GM15510 (cell line): Measurements from ENCODE around the gene CFD.

Experiments
- POLR2A ChIP-seq: IDR thresholded peaks from 3 replicates; pipeline ENCODE4 v1.6.1; 2011; ENCODE audit warnings: borderline replicate concordance; ENCODE audit not compliant: insufficient read length; ENCODE audit errors: extremely low read depth

Gene CFD

DNA sequence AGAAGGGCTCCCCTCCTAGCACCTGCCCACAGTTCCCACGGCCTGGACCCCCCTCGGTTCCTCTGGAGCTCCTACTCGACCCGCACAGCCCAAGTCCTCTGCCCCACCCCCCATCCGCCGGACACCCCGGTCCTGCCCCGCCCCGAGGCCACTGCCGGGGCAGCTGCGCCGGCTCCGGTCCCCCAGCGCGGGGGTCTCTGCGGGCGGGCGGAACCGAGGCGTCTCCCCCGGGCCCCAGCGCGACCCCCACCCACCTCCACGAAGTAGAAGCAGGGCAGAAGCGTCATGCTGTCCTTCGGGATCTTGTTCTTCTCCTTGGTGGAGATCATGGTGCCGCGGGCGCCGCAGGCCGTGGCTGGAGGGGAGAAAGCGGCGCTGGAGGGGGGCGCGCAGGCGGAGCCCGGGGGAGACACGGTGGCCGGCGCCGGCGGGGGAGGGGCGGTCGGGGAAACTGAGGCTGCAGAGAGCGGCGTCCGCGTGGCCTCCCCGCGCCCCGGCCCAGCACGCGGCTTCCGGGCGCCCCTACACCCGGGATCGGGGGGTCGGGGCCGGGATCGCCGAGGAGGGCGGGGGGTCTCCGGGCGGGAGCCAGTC, 38.1 kb upstream of the CFD start:
- TF ChIP-seq POLR2A, result no peak

DNA sequence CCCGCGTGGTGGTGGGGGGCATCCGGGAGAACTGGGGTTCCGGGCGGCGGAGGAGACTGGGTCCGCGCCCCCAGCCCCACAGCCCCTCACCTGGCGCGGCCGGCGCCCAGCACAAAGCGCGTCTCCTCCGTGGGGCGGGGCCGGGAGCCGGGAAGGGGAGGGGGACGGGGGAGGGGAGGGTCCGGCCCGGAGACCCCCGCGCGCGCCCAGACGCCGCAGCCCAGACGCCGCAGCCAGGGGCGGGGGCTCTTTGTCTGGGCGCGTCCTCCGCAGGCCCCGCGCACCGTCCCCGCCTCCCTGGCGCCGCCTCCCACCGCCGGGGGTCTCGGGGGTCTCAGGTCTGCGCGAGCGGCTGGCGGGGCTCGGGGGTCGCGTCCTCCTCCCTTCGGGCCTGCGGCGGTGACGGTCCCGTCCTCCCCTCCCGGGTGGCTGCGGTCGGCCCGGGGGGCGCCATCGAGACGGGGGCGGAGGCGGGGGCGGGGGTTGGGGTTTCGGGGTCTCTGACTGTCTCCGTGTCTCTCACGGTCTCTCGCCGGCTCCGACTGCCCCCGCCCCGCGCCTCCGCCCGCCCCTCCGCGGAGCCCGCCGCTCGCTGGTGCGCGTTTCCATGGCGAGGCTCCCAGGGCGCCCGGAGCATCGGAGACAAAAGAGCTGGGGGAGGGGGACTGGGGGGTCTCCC, 37.5 kb upstream of the CFD start, which contains the start of gene PLPPR3:
Gene PLPPR3 (minus strand): TSS at position 131 of the 679 bp plus-strand sequence. CDS start 396 bp downstream, outside the sequence.
- TF ChIP-seq POLR2A, result no peak

DNA sequence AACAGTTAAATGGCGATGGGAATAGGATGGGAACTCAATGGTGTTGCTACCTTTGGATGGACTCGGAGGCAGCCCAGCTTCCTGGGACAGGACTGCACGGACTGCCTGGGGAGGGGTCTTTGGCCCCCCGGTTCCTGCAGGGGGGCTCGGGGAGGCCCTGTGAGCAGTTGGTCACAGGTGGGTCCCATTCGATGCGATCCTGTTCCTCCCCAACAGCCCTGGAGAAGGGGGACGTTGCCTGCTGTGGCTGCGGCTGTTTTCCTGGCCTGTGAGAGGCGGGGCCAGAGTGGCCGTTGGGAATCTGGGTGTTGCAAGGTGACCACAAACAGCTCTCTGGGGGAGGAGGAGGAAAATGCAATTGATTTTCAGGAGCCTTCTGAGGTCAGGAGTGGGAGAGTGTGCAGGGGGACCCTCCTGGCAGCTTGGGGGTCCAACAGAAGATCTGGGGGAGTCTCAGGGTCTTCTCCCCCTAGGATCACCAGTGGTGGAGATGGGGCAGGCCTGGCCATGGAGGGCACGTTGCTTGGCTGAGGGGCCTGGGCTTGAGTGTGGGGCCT, 35.8 kb upstream of the CFD start:
- no peak for TF ChIP-seq POLR2A

DNA sequence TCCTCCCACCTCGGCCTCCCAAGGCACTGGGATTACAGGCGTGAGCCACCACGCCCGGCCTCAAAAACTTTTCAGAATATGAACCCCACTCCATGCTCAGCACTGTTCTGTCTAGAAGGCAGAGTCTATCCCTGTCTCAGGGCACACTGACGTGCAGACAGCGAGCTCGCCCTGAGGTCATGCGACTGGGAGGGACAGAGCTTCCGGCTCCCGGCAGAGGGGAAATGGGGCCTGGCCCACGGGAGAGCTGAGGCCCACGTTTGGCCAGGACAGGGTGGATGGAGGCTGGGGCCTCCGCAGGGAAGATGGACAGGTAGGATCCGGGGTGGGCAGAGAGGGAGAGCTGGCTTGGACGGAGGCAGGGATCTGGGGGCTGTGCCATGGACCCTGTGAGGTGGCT, 34.6 kb upstream of the CFD start:
- TF ChIP-seq POLR2A, result no peak

DNA sequence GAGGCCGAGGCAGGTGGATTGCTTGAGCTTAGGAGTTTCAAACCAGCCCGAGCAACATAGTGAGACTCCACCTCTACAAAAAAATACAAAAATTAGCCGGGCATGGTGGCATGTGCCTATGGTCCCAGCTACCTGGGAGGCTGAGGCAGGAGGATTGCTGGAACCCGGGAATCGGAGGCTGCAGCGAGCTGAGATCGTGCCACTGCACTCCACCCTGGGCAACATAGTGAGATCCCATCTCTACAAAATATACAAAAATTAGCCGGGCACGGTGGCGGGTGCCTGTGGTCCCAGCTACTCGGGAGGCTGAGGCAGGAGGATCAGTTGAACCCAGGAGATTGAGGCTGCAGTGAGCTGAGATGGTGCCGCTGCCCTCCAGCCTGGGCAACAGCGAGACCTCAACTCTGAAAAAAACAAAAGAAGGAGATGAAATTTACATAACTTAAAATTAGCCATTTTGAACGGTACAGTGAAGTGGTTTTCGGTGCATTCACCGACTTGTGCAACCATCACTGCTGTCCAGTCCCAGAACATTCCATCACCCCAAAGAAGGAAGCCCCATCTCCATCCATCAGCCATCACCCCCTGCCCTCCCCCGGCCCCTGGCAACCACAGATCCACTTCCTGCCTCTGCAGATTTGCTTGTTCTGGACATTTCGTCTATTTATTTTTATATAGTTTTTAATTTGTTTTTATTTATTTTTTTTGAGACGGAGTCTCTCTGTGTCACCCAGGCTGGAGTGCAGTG, 33.4 kb upstream of the CFD start:
- no peak for TF ChIP-seq POLR2A

DNA sequence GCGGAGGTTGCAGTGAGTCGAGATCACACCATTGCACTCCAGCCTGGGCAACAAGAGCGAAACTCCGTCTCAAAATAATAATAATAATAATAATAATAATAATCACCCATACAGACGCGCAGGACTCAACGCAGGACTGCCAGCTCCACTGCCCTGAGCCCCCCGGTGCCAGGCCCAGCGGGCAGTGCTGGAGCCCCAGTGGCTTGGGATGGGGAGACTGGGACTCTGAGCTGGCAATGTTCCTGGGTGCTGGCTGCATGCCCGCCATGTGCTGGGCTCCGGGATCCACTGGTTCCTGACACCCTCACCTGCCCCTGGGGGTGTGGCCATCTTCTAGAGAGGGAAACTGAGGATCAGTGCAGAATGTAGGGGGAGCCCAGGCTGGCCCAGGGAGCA, 32.2 kb upstream of the CFD start:
- no peak for TF ChIP-seq POLR2A

DNA sequence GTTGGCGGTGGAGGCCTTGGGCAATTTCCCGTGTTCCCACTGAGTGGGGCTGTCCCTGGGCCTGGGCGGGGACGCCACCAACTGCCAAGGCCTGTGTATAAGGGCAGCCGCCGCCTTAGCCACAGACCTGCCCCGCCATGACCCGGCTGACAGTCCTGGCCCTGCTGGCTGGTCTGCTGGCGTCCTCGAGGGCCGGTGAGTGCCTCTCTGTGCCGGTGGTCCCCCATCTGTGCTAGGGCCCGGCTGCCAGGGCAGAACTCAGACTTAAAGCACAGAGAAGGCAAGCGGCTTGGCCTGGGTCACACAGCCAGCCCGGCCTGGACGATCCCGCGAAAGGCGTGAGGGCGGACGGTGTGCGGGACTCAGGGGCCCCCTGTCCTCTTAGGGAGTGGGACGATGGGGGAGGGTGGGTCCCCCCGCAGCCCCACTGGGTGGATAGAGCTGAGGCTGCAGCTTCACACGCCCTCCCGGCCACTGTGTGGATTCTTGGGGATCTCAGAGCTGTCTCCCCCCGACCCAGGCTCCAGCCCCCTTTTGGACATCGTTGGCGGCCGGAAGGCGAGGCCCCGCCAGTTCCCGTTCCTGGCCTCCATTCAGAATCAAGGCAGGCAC, 31.6 kb upstream of the CFD start, which contains the start of gene AZU1:
Gene AZU1 (plus strand): TSS at position 128 of the 612 bp plus-strand sequence. CDS start 10 bp downstream, at position 138.
- TF ChIP-seq POLR2A, result no peak

DNA sequence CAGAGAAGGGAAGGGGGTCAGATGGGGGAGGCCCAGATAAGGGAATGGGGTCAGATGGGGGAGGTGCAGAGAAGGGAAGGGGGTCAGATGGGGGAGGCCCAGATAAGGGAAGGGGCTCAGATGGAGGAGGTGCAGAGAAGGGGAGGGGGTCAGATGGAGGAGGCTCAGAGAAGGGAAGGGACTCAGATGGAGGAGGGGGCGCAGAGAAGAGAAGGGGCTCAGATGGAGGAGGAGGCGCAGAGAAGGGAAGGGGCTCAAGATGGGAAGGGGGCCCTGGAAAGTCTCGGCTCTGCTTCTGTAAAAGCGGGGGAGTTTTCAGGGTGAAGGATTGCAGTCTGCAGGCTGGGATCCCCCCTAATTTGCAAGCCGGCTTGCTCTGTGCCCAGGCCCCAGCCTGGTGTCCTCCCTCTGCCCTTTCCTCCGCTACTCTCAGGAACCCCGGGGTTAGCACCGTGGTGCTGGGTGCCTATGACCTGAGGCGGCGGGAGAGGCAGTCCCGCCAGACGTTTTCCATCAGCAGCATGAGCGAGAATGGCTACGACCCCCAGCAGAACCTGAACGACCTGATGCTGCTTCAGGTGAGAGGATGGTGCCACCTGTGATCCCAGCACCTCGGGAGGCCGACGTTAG, 30.2 kb upstream of the CFD start:
- TF ChIP-seq POLR2A, result no peak

DNA sequence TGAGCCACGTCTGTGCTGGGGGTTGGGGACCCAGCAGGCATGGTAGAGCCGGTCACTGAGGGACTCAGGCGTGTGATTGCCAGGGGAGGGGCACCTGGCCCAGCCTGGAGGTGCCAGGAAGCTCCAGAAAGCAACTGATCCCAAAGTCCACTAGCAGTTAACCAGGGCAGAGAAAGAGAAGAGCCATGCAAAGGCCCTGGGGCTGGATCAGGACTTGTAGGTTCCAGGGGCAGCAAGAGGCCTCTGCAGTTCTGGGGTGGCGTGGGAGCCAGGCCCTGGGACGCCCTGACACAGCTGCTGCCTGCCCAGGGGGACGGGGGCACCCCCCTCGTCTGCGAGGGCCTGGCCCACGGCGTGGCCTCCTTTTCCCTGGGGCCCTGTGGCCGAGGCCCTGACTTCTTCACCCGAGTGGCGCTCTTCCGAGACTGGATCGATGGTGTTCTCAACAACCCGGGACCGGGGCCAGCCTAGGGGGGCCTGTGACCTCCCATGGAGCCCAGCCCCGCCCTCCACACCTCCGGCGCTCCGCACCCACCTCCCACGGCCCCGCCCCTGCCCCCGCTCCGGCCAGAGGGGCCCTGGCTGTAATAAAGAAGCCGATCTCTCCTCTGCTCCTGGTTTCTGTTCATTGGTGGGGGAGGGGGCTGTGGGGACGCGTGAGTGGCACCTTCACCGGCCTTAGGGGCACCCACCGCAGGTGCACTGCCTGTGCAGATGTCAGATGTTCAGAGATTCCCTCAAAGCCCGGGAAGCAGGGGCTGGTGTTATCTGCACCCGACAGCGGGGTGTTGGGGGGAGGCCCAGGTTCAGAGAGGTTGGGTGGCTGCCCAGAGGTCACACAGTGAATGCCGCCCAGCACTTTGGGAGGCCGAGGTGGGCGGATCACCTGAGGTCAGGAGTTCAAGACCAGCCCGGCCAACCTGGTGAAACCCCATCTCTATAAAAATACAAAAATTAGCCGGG, 27.8 kb upstream of the CFD start:
- TF ChIP-seq POLR2A, result no peak

DNA sequence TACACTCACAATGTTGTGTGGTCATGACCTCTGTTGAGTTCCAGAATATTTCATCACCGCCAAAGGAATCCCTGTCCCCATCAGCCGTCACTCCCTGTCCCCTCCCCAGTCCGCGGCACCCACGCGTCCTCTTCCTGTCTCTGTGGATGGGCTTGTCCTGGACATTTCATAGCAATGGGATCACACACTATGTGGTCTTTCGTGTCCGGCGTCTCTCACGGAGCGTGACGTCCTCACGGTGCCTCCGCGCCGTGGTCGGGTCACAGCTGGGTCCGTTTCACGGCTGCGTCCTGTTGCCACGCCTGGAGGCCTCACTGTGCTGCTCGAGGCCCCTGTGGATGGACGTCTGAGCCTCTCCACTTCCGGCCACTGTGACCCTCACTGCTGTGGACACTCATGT, 25.2 kb upstream of the CFD start:
- no peak for TF ChIP-seq POLR2A

DNA sequence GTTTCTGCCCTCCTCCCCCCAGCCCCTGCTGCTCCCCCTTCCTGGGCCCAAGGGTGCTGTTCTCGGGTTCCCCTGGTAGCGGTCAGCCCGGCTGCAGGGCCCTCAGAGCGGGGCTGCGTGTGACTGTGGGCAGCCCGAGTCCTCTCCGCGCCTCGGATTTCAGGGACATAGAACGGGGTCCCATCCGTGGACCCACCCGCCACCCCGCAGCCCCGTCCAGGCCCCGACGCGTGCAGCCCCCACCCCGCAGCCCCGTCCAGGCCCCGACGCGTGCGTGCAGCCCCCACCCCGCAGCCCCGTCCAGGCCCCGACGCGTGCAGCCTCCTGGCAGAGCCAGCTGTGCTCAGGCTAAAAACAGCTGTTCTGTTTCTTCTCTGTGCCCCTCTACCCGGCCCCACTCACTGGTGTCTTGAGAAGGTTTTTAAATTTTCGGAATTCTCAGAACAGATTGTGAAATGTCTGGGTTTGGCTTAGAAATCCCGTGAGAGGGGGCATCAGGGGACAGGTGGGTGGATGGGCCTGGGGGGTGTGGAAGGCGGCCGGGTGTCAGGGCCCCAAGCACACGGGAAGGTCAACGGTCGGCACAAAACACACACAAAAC, 24.2 kb upstream of the CFD start:
- TF ChIP-seq POLR2A, result no peak

DNA sequence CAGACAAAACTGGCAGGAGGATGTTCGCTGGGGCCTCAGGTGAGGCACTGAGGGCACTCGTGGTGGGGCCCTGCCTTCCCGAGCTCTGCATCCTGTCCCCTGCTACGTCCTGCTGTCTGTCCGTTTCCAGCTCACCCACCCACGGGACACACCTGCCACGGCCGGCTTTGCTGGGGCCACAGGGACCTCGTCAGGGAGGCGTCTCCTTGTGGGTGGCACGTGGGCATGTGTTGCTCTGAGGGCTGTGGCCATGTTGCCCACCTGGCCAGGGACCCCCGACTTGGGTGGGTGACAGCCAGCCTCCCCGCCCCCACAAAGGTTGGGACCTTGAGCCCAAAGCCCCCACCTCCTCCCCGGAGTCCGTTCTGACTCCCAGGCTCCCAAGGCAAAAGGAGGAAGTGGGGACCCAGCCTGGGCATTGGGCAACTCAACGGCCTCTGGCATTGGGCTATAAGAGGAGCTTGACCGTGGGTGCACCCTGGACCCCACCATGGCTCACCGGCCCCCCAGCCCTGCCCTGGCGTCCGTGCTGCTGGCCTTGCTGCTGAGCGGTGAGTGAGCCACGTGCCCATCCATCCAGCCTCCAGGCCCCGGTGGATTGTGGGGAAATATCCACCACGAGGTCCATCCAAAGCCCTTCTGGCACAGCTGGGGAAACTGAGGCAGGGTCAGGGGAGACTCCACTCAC, 18.8 kb upstream of the CFD start, which contains the start of gene PRTN3:
Gene PRTN3 (plus strand): TSS at position 481 of the 688 bp plus-strand sequence. CDS start 10 bp downstream, at position 491.
- TF ChIP-seq POLR2A, result no peak
